HG02981 (cell line): ENCODE measurements around the gene PLVAP.

Experiments used
- ATAC-seq: cut with Tn5 transposase; IDR thresholded peaks from one replicate; pipeline ENCODE4 v1.9.1; 2021; ENCODE audit warnings: mild to moderate bottlenecking, moderate library complexity; ENCODE audit not compliant: unreplicated experiment

The PLVAP gene

GRCh38 chr19:17304386-17305215 is 72.5 kb downstream of the PLVAP start:
- no peak for ATAC-seq

GRCh38 chr19:17303940-17304267 is 73.2 kb downstream of the PLVAP start:
- no peak for ATAC-seq

- ATAC-seq: peak; percentile 51
Observed at GRCh38 chr19:17303167-17303939, 73.8 kb downstream of the PLVAP start, which contains the start of gene ABHD8. Gene ABHD8 (minus strand): TSS chr19:17303425. CDS start chr19:17301616, 1,809 bp downstream.

- no peak for ATAC-seq
Observed at GRCh38 chr19:17302391-17303166, 74.6 kb downstream of the PLVAP start.
